Superior temporal gyrus (tissue), 1 donor: ENCODE measurements around the gene STON2.
"Not testable (repeated sequence)": the region's sequence is repeated elsewhere in the genome, so short reads cannot be mapped to it uniquely, and the experiment has no call there.

ENCODE experiments used
- DNase-seq: peaks from one replicate; pipeline ENCODE4 v3.0.0-alpha.2; 2016; ENCODE audit errors: extremely low spot score

Gene STON2

DNA sequence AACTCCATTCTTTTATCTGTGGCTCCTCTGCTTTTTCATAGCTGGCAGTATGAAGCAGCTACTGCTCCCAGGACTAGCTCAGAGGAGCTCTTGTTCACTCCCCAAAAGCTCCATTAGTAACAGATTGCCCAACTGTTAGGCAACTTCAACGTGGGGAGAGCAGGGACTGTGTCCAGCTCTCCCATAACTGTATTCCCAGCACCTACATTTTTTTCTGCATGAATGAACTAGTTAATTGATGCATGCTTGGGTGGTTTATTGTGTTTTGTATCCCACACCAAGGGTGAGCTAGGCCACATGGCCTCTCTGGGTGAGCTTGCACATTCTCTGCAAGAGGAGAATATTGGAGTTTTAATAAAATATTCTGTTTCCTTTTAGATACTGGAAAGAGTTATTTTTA lies 15.2 kb downstream of the STON2 start:
- no peak for DNase-seq

DNA sequence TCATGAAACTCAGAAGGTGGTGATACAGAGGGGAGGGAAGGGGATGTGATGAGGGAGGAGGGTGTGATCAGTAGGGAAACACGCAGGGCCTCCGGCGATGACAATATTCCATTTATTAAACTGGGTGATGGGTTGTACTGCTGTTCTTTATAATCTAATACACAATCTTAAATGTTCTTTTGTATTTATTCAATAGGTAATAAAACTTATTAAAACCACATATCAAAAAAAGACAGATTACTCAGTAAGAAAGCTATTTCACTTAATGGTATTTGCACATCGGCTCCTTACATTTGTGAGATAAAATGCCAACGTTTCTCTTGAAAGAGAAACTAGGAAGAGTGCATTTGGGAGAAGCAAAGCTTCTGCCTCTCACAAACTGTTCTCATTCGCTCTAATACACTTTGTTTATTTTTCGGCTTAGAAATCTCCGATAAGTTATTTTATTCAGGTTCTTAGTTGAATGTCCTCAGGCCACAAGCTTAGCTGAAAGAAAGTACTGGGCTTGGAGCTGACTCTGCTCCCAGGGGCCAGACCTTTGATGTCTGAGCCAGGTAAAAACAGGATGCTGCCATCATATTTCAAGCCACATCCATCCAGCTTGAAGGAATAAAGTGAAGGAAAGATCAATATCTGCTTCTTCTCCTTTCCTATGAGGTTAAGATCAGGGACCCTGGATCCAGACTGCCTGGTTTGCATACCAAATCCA lies 17.5 kb downstream of the STON2 start:
- DNase-seq, result no peak

DNA sequence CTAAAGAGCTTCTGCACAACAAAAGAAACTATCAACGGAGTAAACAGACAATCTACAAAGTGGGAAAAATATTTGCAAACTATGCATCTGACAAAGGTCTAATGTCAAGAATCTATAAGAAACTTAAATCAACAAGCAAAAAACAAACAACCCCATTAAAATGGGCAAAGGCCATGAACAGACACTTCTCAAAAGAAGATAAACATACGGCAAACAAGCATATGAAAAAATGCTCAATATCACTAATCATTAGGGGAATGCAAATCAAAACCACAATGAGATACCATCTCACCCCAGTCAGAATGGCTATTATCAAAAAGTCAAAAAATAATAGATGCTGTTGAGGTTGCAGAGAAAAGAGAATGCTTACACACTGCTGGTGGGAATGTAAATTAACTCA lies 20.1 kb downstream of the STON2 start:
- not testable (repeated sequence) for DNase-seq

DNA sequence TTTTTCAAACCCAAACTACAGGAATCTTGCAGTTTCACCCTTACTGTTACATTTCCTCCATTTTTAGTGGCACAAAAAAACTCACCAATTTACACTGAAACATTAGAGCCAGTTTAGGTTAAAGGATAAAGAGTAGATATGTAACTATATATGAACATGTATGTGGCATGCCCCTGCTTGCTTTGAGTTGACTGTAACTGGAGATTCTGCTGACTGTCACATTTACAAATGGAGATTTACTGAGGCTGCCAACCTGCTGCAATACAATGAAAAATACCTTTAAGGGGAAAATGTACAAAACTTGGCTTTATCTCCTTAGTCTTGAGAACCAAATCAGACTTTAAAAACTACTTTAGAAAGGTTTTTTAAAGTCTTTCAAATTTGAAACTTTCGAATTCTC lies 28.3 kb downstream of the STON2 start:
- DNase-seq, result no peak

DNA sequence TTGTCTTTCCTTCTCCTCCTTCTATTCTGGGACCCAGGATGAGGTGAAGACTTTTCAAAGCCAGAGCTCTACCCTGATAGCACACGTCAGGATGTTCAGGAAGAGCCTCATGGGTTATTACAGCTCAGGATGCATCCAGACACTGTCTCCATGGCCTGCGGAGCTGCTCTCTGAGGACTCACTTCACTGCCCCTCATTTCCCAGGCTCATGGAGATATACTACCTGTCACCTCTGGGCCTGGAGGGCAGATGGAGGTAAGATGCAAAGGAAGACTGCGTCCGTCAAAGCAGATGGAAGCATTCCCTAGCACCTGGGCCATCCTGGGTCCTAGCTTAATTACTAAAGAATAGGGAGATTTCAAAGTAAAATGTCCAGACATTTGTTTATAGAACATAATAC lies 32.6 kb downstream of the STON2 start:
- DNase-seq, result no peak

DNA sequence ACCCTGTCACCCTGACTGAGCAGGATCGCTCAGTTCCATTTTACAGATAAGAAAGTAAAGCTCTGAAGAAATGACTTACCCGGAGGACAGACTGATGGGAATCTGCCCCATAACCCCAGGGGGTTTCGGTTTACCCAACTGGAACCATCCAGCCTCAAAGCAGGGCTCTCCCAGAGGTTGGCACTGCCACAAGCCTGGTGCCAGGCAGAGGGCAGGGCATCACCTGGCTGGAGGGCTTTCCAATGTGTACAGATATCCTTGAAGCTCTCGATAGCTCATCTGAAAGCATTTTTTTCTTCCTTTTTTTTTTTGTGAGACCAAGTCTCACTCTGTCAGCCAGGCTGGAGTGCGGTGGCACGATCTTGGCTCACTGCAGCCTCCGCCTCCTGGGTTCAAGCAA lies 33.2 kb downstream of the STON2 start:
- DNase-seq, result no peak

DNA sequence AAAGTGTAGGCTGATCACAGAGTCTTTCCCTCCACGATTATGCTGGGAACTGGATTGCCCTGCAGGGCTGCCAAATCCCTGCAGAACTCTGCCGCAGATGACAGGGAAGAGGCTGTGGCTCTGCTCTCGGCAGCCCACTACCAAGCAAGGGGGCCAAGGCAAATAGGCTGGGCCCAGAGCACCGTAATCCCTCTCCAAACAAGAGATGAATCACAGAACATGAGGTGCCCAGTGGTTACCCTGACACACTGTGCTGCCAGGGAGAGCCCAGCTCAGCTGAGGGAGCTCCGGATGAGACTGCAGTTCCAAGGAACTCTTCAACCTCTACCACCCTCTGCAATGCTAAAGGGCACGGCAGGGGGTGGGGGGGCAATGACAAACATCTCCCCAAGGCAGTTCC lies 33.9 kb downstream of the STON2 start:
- no peak for DNase-seq

DNA sequence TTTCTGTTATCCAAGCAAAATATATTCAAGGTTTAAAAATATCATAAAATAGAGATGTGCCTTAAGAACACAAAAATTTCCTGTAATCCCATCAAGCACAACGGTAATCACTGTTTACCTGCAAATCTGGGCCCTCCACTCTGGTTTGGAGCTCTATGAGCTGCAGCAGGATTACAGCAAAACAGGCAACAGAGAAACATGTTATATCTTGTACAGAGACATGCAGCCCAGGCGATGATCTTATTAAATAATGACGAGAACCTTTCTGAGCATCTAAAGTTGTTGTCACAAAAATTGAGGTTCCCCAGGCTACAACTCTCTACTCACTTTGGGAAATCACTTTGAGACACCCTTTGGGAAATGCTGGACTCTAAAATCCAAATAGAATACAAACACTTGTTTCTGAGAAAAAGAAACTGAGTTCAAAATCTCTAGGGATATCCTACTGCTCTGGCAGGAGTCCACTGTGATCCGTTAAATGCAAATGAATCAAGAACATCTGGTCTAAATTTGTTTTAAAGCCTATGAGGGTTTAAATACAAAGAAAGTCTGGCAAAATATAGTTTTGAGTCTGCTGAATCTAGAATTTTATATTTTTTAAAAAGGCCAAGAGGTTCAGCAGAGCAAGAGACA lies 36.3 kb downstream of the STON2 start:
- no peak for DNase-seq

DNA sequence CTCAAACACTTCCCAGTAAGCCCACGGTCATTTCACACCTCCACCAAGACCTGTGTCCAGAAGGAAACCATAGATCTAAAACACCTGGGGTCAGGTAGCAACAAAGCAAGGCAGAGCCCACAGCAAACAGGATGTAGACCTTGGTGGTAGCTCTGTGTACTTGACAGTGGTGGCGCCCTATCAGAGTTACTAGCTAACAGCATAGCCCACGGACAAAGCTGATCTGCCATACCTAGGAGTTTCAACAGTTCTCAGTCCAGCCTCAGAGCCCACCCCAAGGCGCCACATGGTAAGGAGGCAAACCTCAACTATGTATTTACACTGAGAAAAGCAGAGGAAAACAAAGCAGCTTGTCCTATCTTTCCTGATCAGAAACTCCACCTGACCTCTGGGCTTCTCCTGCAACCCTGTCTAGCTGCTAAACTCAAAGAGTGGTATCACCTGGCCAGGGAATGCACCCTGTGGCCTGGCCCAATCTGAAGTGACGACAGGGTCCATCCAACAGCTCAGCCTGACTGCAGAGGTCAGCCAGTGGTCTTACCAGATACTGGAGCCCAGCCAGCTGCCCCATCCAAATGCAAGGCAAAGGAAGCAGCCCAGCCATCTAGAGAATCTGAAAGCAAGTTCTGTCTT lies 46.3 kb downstream of the STON2 start:
- no peak for DNase-seq

DNA sequence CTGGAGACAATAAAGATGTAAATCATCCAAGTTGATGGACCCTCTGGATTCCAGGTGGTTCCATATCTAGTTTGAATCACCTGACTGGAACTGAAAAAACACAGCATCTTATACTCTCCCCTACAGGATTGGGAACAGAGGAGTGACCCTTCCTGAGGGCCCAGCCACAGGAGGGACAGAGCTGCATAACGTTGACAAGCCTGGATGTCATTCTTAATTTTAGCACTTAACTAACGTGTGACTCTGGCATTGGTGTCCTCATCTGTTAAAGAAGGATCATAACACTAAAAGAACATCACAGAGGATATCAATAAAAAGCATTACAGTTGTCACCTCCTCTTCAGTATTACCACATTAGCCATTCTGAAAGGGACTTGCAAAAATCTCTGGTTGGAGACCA lies 47.7 kb downstream of the STON2 start:
- DNase-seq, result no peak

DNA sequence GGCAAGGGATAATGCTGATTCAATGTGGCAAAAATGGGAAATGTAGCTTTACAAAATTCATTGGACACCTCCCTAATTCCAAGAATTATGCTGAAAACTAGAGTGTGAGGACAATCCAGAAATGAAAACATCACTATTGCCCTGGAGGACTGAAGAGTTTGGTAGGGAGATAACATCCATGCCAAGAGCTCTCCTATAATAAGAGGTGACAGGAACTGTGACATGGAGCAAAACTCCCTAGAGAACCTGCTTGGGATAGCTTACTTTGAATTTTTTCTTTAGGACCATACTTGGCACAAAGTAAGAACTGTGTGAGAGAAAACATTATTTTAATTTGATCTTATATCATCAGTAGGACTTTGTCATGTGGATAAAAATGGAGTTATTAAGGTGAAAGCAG lies 48.9 kb downstream of the STON2 start:
- DNase-seq, result no peak

DNA sequence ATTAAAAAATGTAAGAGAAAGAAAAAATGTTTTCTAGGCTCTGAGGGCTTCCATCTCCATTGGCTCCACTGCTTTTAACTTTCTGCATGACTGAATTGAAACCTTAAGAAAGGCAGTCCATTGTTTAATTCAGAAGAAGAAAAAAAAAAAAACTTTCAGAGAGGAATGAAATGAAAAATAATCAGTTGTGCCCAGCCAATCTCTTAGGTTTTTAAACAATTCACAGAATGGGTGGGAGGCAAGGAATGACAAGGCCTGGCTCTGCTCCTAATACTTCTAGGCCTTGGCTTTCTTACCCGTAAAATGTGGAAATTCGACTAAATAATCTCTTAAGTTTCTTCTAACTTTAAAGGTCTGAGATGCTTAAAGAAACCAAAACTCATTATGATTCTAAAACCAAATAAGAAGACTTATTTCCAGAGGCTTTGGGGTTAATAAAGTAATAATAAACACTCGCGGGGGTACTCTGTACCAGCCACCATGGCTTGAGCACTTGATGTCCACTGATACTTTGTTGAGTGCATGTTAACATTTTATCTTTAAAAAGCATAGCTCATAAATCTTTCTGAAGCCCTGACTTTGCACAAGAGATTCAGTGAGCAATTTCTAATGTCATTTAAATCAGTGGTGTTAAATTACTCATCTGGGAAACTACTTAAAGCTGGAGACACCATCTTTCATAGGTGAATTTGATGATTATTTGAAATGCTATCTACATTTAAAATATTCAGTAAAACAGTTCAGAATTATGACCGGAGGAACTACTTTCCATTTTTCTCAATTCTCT lies 49.6 kb downstream of the STON2 start:
- DNase-seq, result no peak

DNA sequence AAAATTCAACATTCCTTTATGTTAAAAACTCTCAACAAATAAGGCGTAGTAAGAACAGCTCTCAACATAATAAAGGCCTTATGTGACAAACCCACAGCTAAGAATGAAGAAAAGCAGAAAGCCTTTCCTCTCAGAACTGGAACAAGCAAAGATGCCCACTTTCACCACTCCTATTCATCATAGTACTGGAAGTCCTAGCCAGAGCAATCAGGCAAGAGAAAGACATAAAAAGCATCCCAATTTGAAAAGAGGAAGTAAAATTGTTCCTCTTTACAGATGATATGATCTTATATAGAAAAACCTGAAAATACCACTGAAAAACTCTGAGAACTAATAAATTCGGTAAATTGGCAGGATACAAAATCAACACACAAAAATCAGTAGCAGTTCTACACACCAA lies 52.1 kb downstream of the STON2 start:
- DNase-seq, result no peak

DNA sequence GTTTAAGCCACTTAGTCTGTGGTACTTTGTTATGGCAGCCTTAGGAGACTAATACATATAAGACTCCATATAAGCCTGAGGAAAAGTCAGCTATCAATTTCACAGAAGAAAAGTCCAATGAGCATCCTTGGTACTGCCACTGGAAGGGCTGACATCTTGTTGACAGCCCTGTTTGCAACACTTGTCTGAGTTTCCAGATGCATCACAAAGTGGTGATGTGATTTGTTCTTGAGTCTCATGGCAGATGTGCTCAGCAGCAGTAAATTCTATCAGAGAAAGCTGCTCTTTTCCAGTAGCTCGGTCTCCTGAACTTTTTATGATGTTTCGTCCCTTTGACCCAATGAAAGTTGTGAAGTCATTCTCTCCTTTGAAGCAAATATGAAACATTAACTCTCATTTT lies 54.3 kb downstream of the STON2 start:
- DNase-seq, result no peak

DNA sequence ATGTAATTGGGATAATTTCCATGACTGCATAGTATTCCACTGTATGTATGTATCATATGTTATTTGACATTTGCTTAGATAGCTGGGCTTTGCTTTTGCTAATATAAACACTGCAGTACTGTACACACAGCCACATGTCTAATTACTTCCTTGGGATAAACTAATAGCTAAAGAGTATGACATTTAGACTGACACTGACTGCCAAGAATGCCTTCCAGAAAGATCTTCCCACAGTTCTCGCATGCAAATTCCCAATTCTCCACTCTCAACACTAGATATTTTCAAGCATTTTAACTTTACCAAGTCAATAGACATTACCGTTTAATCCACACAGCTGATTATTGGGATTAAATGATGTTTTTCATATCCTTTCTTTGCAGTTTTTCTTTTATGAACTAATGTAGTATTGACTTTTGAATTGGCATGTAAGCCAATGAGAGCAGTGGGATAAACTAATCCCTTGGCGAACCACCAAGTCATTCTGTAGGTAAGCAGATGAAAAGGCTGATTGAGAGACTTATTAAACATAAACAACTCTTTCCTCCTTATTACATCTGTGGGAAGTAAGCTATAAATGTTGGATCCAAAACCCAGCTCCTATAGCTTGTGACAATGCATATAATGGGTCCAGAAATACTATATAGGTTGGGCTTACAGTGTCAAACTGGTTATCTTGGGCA lies 55.5 kb downstream of the STON2 start:
- DNase-seq, result no peak

DNA sequence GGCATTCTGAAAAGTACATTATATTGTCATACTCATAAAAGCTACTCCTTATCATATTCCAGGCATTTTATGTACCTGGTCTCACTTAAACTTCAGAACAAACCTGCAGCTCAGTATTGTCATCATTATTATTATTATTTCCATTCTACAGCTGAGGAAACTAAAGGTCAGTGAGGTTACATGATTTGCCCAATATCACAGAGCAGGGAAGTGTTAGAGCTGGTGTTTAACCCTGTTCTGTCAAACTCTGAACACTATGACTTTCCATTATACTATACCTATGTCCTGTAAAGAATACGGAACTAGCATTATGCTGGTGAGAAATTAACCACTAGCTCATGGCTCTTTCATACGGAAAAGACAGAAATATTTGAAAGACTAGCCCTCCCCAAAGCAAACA lies 56.4 kb downstream of the STON2 start:
- no peak for DNase-seq

DNA sequence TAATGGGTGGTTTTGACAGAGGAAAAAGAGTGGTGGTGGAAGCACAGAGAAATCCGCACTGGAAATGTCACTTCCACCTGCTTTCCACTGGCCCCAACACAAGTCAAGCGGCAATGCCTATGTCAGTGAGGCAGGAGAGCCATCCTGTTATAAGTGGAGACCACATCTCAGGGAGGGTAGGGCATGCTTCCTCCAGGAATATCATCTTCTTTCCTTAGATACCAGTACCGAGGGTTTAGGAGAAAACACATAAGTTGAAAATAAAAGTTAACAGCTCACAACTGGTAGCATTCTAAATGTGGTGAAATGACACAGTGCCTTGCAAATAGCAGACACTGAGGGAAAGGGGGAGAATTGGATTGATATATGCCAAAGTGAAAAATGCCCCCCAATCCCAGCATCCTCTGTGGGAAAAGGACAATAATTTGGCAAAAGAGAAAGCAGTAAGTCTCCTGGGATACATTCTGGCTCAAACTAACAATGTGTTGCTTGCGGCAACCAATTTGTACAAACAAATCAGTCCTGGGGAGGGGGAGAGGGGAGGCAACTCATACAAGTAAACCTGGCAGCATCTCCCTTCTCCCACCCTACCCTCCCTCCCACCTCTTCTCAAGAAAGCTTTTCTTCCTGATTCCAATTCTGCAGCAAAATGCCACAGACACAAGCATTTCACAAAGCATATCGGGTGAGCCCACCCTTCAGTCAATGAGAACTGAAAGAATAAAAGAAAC lies 57.1 kb downstream of the STON2 start:
- no peak for DNase-seq

DNA sequence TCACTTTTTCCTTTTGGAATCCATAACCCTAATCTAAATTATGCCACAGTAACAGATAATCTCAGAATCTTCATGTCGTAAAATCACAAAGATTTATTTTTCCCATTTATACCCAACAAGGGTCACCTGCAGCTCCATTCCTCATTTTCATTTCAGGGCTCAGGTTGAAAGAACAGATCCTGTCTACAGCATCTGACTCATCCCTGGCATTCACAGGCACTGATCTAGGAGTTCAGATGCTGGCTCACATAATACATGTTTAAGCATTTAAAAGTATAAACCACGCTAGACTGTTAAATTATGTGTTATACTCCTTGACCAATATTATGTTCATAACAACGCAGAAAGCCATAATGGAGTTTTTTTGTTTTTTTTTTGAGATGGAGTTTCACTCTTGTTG lies 58.3 kb downstream of the STON2 start:
- no peak for DNase-seq

DNA sequence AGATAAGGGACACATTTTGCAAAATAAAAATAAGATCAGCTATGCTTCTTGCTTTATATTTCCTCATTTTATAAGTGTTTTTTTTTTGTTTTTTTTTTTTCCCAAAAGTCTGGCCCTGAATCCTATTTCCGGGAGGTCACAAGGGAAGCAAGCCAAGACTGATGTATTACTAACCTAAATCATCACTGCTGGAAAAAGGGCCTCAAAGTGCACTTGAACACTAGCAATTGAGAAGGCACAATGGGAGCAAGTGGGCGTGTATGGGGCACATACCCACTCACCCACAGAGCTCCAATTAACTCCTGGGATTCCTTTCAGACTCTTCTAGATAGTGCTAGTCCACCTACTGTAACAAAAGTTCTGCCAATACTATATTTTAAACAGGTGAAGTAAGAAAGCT lies 58.8 kb downstream of the STON2 start:
- no peak for DNase-seq

DNA sequence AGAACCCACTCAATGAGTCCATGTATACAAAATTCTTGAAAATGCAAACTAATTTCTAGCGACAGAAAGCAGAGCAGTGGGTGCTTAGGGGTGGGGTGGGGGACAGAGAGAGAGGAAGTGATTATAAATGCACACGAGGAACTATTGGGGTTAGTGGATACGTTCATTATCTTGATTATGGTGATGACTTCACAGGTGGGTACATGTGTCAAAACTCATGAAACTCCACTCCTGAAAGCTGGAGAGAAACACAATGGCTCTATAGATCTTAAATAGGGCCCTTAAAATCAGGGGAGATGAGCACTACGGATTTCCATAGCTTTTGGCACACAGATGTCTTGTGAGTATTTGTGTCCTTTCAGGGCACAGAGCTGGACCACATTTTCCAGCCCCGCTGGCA lies 59.9 kb downstream of the STON2 start:
- DNase-seq, result no peak

DNA sequence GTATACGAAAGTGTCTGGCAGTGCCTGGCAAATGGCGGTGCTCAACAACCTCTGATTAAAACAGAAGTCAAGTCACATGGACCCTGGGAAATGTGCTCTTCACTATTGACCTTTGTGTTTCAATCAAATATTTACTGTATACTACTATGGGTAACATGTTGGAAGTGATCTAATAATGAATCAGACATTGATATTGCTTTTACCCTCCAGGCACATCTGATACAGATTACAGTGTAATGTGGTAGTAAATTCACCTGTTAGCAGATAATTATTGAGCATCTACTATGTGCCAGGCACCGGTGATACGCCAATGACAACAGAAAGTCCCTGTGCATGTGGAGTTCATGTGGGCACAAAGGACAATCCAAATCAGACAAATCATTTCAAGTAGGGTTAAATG lies 63.1 kb downstream of the STON2 start:
- DNase-seq, result no peak
